ENCODE data around the gene PAOX. TPM values are rescaled to one million over a fixed set of nuclear protein-coding genes. Genes with fewer than 3 reads are reported as not detected.

The PAOX gene
- total and polyA plus RNA-seq, 2 experiments from 2014 or later = 4.1 to 8.7 TPM

- peak; percentile 75 for TF ChIP-seq CREB1 (CRISPR knock-in tag; IDR thresholded peaks at IDR 0.05; ENCODE audit: low read depth)
- no peak for TF ChIP-seq JUNB (IDR thresholded peaks at IDR 0.05; ENCODE audit: unreplicated experiment)
- TF ChIP-seq EZH2 (IDR thresholded peaks at IDR 0.05; ENCODE audit: low read depth, unreplicated experiment) = no peak
- TF ChIP-seq ETS1 (IDR thresholded peaks at IDR 0.05) = peak; percentile 88
- 0 out of 4 replicates have a peak, but pooled peaks of 1 of the 2 experiments have one; percentile 9 for TF ChIP-seq CTCF (conservative IDR thresholded peaks at IDR 0.05; ENCODE audit: low read depth in 2 of 2)
- no peak for TF ChIP-seq STAT1 (IDR thresholded peaks at IDR 0.05; ENCODE audit: unreplicated experiment)
- TF ChIP-seq ZNF331 (CRISPR knock-in tag; IDR thresholded peaks at IDR 0.05; ENCODE audit: low read depth) = no peak
- TF ChIP-seq REST (IDR thresholded peaks at IDR 0.05; ENCODE audit: unreplicated experiment) = no peak
These were observed 15.1 kb downstream of the PAOX start, which contains the start of gene MTG1 (continued) for GRCh38 chr10:133394064-133394663.

GRCh38 chr10:133394801-133395221, 15.7 kb downstream of the PAOX start:
- Mint-ChIP-seq H3K4me1 (peaks cover 9% of the 10 kb centered on the region), H3K27ac (peak overlapping the region; percentile 82), H3K27me3 (ENCODE audit: insufficient read depth, low read depth, poor library complexity) (peaks cover 4% of the 10 kb centered on the region), H3K9me3 (no peaks in the 10 kb centered on the region), H3K4me3 (peak overlapping the region; percentile 95), H3K36me3 (ENCODE audit: low read depth) (peaks cover 44% of the 10 kb centered on the region)
- H3K27ac ChIP-seq (ENCODE audit: low read depth) = peak overlapping the region; percentile 91
- H3K9me2 ChIP-seq (ENCODE audit: insufficient read depth) = no peaks in the 10 kb centered on the region
- peak overlapping the region; percentile 100 for H3K4me3 ChIP-seq
- peaks cover 10% of the 10 kb centered on the region for H3K36me3 ChIP-seq (ENCODE audit: insufficient read depth)
- H3K79me2 ChIP-seq (replicated peaks; ENCODE audit: insufficient read depth) = peaks cover 43% of the 10 kb centered on the region
- peaks cover 5% of the 10 kb centered on the region; the same call in 1 of the 2 replicates for H4K20me1 ChIP-seq (replicated peaks; ENCODE audit: insufficient read depth)
- peak overlapping the region; percentile 99 for H3K4me2 ChIP-seq
- H3K27me3 ChIP-seq (ENCODE audit: insufficient read depth) = no peaks in the 10 kb centered on the region
- peak; percentile 3; the same call in 1 of the 3 replicates for ATAC-seq
- DNase-seq (ENCODE audit: low spot score) = no peak
- no peaks in the 10 kb centered on the region for H3K4me1 ChIP-seq (ENCODE audit: insufficient read depth)
- 0 out of 2 replicates have a peak, but pooled peaks cover 3% of the 10 kb centered on the region for H3F3A ChIP-seq (replicated peaks; ENCODE audit: low read depth)
- peak overlapping the region; percentile 95 for H2AFZ ChIP-seq
- no peak for TF ChIP-seq REST (IDR thresholded peaks at IDR 0.05; ENCODE audit: unreplicated experiment)
- TF ChIP-seq STAT1 (IDR thresholded peaks at IDR 0.05; ENCODE audit: unreplicated experiment) = no peak

All from GM23338 (cell line).